HG02885 (cell line): Measurements from ENCODE around the gene CYBB.
"Not testable (repeated sequence)": the region's sequence is repeated elsewhere in the genome, so short reads cannot be mapped to it uniquely, and the experiment has no call there.

ENCODE experiments used
- ATAC-seq: cut with Tn5 transposase; IDR thresholded peaks from one replicate; pipeline ENCODE4 v1.9.1; 2021; ENCODE audit warnings: mild to moderate bottlenecking; ENCODE audit not compliant: unreplicated experiment, poor library complexity

CYBB gene

DNA sequence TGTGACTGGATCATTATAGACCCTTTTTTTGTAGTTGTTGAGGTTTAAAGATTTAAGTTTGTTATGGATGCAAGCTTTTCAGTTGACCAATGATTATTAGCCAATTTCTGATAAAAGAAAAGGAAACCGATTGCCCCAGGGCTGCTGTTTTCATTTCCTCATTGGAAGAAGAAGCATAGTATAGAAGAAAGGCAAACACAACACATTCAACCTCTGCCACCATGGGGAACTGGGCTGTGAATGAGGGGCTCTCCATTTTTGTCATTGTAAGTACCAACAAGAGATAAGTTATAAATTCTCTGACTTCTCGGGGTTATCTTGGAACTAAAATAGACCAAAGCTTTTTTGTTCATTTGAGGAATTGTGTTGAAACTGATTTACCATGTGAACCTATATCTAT, at the start of gene CYBB:
Gene CYBB, plus strand, starts transcription at position 203 of the 400 bp plus-strand sequence. Its CDS starts 19 bp downstream, at position 222.
- peak; percentile 37 for ATAC-seq

DNA sequence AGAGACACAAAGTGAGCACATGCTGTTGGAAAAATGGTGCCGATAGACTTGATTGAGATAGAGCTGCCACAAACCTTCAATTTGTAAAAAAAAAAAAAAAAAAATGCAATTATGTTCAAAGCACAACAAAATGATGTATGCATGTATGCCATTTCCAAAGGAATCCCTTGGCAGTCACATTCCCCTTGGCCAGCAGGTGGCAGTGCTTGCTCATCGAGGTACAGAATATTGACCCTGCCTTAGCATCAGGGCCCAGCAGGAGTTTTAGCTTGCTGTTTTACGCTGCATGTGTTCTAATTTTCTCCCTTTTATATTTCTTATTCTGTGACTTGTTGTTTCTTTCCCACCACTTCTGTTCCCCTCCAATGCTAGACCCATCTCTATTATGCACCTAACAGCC, 34.5 kb upstream of the CYBB start:
- peak; percentile 63 for ATAC-seq

DNA sequence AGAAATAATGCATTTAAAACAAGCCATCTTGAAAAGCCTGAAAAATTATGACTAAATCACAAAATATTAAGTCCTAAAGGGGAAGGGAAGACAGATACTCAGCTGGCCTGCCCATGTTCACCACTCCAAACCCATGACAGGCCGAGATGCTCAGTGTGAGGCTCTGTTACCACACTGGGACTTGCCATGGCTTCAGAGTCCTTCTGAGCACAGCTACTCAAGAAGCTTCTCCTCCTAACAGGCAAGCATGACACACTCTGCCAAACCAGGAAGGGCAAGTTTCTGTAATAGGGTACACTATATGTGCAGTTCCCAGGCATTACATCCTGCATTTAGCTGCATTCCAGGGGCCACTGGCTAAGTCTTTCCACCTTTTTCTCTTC, 34.0 kb upstream of the CYBB start:
- ATAC-seq = peak; percentile 34

DNA sequence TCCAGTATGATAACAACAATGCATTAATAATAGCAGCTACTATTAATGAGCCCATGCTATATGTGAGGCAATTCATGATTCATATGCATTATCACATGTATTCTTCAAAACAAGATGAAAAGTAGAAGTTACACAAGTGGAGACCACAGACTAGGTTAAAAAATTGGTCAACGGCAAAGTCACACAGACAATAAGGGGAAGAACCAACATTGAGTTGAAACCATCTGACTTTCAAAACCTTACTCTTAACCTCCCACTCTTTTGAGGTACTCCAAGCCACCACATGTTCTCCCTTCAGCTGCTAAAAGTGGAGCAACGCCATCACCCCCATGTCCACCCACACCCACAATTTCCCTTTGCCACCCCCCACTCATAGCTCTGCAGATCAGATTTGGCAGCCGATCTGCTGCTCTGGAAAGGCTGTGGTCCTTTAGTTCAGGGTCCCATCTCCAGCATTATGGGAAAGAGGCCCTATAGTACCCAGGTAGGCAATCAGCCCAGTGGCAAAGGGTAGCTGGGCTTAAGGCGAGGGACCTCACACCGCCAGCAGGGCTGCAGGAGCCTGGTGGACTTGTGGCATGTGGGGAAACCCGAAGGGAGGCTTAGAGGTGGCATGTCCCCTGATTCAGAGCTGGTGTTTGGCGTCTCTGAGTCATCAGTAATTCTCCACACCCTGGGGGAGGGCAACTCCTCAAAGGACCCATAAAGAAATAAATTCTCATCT, 33.5 kb upstream of the CYBB start:
- peak; percentile 92 for ATAC-seq

DNA sequence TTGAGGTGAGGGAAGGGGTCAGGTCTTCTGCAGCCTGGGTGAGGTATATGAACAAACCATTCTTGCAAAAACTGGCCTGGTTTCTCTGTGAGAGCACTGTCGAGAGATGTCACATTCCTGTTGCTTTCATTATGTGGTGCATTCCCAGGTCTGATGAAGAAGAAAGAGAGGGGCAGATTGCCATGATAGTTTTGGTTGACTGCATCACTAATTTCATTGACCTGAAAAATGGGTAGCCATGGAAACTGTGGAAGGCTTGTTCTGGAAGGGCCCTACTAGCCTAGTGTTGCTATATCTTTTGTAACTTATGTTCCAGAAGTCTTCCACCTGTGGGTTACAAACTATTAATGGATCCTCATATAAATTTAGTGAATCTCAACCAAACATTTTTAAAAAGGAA, 32.9 kb upstream of the CYBB start:
- no peak for ATAC-seq

DNA sequence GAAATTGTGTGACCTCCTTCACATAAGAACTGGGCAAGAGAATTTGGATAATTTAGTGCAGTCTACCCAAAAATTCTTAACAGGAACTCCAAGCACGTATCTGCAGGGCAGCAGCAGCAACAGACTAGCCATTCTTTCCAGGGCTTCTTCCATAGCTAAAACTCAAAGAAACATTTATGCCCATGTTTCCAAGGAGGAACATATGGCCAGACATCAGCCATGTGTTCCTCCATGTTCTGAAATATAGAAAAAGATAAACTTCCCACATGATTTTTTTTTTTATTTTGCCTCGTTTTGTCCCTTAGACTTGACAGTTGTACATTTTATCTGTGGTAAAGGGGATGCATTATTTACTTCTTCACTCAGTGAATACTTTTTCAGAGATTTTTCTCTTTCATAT, 27.6 kb upstream of the CYBB start:
- ATAC-seq = no peak

DNA sequence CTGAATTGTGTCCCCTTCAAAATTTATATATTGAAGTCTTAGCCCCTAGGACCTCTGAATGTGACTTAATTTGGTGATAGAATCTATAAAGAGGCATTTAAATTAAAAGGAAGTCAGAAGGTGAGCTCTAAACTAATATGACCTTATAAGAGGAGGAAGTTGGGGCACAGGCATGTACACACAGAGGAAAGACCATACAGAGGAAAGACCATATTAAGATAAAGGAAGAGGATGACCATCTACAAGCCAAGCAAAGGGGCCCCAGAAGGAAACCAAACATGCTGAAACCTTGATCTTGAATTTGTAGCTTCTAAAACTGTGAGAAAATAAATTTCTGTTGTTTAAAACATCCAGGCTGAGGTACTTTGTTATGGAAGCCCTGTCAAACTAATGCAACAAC, 26.9 kb upstream of the CYBB start:
- no peak for ATAC-seq

DNA sequence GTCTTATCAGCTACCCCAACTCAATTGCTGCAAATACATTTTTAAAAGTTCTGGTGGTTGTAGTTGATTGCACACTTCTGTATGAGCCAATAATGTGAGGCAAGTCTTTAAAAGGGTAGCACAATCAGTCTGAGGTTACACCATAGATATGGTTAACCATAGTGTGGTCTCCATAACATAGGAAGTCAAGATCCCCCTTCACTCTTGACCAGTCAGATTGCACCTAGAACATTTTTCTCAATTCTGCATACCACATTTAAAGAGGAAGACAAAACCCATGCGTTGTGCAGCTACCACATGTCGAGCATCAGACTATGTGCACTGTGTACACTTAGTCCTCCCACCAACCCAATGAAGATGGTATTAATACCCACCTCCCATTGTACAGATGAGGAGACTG, 26.5 kb upstream of the CYBB start:
- ATAC-seq = no peak

DNA sequence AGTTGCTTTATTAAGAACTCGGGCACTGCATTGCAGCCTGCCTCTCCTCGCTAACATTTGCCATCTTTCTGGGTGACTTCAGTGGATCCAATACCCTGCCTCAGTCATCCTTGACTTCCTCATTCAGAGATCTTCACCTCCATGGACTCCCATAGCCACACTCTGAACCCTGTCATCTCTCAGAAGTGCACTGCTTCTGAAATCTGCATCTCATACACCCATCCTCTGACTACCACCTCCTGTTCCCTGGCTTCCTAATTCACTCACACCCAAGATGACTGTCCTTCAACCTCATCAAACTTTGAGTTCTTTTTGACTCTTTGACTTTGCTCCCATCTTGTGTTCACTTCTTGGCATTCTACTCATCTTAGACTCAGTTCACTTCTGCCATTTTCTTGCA, 25.3 kb upstream of the CYBB start:
- peak; percentile 22 for ATAC-seq

DNA sequence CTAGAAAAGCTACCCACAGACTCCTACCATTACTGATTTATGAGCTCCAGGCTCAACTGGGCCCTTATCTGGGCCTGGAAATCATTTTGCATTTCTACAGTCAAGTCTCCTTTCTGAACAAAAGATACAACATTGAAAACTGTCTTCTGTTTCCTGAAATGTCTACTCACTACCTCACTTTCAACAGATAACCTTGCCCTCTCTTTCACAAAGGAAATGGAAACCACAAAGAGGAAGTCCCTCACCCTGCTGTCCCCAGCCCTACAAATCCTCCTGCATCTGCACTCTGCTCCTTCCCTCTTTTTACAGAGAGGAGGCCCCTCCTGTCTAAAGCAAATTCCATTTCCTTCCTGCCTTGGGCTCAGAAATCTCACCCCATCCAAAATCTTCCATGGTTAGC, 24.8 kb upstream of the CYBB start:
- peak; percentile 90 for ATAC-seq

DNA sequence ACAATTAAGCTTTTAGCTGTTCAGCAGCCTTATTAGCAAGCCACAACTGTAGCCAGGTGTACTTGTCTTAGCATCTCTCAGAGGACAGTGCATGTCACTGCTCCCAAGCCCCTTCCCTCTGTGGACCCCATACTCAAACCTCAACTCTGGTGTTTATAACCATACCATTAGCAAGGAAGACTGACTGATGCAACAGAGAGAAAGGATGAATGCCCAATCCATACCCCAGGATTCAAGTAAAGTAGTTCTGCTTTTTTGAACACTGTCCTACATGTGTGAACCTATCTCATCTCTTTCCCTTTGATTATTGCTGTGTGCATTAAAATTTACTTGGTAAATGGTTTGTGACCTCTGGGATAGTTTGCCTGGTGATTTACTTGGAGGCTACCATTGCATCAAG, 22.8 kb upstream of the CYBB start:
- no peak for ATAC-seq

DNA sequence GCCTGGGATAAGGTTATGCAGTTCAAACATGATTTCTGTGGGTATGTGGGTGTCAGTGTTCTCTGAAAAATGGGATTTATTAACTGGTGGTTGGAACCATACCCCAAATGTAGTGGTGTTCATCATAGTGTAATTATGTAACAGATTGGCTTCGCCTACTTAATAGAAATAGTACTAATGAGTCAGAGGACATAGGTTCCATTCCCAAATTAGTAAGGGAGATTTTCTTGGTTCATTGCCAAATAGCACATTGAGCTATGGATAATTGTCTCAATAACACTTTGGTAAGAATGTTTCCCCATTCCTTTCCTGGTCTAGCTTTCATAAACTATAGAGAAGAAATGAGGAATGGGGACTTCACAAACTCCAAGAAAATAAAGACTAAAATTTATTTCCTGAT, 20.5 kb upstream of the CYBB start:
- no peak for ATAC-seq

DNA sequence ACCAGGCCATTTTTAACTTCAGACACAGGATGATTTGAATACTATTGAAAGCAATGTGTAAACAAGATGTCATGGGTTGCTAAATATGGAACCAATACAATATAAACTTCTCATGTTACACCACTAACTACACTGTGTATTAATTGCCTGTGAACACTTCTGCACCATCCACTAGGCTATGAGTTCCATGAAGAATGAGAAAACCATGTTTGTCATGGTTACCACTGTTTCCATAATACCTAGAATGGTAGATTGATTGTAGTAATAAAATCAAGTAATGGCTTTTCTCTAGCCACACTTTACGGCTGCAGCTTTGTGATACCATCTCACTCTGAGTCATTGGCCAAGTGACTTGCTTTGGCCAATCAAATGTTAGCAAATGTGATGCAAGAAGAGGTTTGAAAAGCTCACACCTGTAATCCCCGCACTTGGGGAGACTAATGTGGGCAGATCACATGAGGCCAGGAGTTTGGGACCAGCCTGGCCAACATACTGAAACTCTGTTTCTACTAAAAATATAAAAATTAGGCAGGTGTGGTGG, 19.9 kb upstream of the CYBB start:
- ATAC-seq = no peak

DNA sequence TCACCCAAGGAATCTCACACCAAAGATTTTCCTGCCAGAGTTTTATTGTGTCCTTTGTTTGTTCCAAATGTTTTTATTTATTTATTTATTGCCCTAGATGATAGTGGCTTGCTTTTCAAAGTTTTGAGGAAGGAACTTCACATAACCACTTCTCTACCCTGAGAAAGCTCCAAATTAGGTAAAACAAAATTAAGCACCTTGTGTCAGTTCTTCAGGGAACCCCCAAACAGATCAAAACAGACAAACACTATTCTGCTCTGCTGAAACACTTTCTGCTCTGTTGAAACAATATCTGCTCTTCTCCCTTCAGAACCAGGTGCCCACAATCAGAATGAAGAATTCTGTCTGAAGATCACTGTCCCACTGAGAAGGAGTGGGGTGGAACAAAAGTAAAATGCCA, 16.5 kb upstream of the CYBB start:
- no peak for ATAC-seq

DNA sequence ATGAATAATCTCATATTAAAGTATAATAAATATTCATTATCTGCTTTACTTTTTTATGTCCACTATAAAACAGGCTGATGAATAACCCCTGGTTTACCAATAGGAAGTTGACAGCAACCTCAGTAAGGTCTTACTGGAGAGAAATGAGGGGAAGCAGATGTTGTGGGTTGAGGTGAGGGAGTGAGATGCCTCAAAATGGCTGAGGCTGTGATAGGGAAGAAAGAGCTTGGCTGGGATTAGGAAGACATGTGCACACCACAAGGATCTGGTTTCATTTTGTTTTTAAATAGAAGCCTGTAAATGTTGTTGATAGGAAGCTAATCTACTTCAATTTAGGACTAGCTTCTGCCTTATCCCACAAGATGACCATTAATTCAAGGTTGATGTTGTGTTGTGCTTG, 14.4 kb upstream of the CYBB start:
- no peak for ATAC-seq

DNA sequence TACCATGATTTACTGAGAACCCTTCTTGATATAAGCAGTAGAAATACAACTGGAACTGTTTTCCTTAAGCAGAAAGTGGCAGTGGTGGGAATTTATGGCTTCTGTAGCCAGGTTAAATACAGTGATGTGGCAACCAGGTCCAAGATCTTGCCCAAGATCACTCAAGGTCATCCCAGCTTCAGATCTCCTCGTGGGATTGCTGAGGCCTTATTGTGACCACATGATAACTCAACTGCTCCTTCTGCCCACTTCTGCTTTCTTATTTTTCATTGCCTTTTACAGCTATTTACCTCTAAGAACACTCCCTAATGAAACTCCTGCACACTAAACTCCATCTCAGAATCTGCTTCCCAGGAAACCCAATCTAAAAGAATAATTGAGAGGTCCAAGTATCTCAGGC, 12.4 kb upstream of the CYBB start:
- ATAC-seq = no peak

DNA sequence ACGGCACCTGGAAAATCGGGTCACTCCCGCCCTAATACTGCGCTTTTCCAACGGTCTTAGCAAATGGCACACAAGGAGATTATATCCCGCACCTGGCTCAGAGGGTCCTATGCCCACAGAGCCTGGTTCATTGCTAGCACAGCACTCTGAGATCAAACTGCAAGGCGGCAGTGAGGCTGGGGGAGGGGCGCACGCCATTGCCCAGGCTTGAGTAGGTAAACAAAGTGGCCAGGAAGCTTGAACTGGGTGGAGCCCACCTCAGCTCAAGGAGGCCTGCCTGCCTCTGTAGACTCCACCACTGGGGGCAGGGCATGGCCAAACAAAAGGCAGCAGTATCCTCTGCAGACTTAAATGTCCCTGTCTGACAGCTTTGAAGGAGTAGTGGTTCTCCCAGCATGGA, 11.0 kb upstream of the CYBB start:
- ATAC-seq = not testable (repeated sequence)

DNA sequence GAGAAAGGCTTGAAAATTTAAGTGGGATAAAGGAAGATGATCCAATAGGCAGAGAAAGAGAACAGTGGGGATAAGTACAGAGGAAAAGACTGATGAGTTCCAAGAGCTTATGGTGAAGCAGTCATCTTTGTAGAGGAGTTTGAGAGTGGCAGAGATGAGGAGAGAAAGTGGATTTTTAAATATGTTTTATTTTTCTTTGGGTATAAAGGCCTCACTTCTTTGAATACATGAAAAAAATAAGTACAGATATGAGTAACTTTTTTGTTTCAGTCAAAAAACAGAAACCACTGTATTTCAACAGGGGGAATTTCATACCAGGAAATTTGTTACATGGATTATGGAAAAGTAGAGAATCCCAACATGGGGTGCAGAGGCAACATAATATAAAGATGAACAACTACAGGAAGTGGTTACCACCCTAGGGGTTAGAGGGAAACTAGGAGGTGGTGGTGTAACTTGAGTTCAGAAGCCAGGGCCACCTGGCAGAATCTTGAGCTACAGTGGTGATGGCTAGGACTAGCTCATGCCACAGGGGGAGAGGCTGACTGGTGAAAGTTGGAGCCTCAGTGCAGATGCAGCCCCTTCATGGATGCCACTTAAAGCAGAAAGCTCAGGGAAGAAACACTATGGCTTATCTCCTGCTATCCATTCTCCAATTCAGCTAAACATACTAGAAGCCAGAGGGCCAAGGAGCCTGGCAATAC, 3.4 kb upstream of the CYBB start:
- ATAC-seq = peak; percentile 65

DNA sequence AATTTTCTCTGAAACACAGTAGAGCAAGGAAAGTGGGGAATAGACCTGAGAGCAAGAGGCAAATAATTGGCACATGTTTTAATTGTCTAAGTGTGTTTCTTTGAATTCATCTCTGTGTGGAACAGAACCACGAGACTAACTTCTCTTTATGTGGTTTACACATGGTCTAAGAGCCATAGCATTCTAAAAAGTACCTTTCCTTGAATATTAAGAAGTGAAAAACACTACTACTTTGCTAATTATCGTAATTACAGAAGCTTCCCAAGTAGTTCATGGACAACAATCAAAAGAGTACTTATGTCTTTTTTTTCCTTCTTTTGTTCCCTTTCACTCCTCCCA, 2.9 kb upstream of the CYBB start:
- no peak for ATAC-seq

DNA sequence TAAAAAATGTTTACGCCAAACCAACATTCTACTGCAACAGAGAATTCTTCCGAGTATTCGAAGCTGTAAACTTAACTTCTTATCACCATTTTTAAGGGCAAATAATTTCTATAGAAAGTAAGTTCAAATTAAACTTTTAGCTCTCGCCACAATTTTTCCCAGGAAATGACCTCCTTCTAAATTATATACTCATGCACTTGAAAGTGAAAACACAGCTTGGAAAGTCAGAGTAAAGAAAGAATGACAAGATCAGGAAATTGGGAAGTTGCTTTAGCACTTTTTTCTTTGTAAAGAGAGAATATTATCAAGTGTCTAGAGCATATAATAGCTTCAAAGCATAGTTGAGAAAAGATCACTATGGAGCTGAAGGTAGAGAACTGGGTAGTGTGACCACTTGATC, 1.2 kb downstream of the CYBB start:
- peak; percentile 12 for ATAC-seq

DNA sequence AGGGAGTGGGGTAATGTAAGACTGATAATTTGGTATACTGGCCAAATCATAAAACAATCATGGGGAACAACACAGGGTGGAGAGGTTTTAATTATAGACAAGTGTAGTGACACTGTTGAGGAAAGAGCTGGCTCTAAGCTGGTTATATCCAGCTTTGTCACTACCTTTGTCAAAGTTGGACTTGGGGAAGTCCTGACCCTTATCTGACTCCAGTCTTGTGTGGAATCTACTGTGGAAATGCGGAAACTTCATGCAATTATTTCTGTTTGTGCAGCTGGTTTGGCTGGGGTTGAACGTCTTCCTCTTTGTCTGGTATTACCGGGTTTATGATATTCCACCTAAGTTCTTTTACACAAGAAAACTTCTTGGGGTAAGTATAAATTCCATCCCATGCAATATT, 2.0 kb downstream of the CYBB start:
- ATAC-seq = peak; percentile 4

DNA sequence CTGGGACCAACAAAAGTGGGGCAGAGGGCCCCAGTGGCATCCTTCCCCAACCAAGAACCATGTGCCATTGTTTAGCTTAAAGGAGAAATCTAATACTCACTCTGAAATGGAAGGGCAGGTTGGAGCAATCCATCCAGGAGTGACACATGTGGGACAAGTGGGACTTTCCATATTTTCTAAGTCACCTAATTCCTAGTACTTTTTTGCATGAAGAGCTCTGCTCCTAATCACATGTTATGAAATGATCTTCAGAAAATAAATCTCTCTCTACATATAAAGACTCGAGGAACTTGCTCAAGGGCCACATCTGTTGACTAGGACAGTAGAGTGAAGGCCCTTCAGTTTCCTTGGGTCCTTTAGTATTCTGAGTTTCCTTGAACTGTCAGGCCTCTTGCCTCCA, 2.5 kb downstream of the CYBB start:
- no peak for ATAC-seq
